AG10803 (cell line): Measurements from ENCODE around the gene IFNGR2.
A peak's percentile ranks its signal among the peaks of the same experiment; 100 is the strongest.

Experiments used
- DNase-seq: peaks from one replicate; pipeline ENCODE4 v3.0.0; 2010; ENCODE audit warnings: low read depth
- H3K4me3 ChIP-seq: 2 replicates; pipeline ENCODE4 v1.5.1; 2011; ENCODE audit warnings: mild to moderate bottlenecking, low read length, control low read depth
- TF ChIP-seq, protein P1 (sequence below): conservative IDR thresholded peaks from 2 replicates; pipeline ENCODE4 v1.5.1; 2011; ENCODE audit warnings: mild to moderate bottlenecking, low read length, control low read depth, inconsistent platforms

Gene IFNGR2

GRCh38 chr21:33369586-33369985 is 33.6 kb upstream of the IFNGR2 start:
- no peak overlapping the region for H3K4me3 ChIP-seq
- TF ChIP-seq, protein P1, sequence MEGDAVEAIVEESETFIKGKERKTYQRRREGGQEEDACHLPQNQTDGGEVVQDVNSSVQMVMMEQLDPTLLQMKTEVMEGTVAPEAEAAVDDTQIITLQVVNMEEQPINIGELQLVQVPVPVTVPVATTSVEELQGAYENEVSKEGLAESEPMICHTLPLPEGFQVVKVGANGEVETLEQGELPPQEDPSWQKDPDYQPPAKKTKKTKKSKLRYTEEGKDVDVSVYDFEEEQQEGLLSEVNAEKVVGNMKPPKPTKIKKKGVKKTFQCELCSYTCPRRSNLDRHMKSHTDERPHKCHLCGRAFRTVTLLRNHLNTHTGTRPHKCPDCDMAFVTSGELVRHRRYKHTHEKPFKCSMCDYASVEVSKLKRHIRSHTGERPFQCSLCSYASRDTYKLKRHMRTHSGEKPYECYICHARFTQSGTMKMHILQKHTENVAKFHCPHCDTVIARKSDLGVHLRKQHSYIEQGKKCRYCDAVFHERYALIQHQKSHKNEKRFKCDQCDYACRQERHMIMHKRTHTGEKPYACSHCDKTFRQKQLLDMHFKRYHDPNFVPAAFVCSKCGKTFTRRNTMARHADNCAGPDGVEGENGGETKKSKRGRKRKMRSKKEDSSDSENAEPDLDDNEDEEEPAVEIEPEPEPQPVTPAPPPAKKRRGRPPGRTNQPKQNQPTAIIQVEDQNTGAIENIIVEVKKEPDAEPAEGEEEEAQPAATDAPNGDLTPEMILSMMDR = no peak

GRCh38 chr21:33370305-33370704 is 32.9 kb upstream of the IFNGR2 start:
- H3K4me3 ChIP-seq = no peak overlapping the region
- DNase-seq = no peak
- TF ChIP-seq, protein P1 = no peak

More at GRCh38 chr21:33369586-33369985, 33.6 kb upstream of the IFNGR2 start:
- DNase-seq = no peak

DNA sequence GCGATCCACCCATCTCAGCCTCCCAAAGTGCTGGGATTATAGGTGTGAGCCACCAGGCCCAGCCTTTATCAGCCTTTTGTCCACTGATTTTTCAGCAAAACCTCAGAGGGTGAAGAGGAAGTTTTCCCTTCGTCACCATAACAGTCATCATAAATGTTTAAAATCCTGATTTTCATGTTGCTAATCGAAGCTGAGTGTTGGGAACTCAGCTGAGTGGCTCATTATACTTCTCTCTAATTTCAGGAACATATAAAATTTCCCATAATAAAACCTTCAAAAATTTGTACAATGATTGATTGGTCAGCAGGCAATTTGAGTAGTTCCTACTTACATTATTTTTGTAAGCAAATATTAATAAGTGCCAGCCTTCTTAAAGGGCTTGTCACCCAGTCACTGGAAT is 31.8 kb upstream of the IFNGR2 start:
- no peak for DNase-seq
- TF ChIP-seq, protein P1 = no peak
- H3K4me3 ChIP-seq = no peak overlapping the region

DNA sequence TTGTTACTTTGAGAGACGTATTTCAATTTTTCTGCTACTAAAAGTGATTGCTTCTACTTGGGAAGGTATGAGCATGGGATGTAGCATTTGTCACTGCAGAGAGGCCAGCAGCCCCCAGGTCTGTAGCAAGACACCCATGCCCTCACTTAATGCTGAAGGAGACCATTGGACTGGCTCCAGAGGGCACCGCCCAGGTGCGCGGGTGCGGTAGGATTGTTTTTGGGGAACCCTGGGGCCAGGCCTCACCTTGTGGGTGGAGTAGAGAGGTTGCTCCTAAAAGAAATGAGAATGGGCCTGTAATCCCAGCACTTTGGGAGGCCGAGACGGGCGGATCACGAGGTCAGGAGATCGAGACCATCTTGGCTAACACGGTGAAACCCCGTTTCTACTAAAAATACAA is 30.6 kb upstream of the IFNGR2 start:
- DNase-seq = no peak
- H3K4me3 ChIP-seq = no peak overlapping the region
- TF ChIP-seq, protein P1 = no peak

- no peak overlapping the region for H3K4me3 ChIP-seq
- TF ChIP-seq, protein P1 = no peak
- DNase-seq = peak; percentile 40
Observed at GRCh38 chr21:33373451-33373850, 29.8 kb upstream of the IFNGR2 start.

DNA sequence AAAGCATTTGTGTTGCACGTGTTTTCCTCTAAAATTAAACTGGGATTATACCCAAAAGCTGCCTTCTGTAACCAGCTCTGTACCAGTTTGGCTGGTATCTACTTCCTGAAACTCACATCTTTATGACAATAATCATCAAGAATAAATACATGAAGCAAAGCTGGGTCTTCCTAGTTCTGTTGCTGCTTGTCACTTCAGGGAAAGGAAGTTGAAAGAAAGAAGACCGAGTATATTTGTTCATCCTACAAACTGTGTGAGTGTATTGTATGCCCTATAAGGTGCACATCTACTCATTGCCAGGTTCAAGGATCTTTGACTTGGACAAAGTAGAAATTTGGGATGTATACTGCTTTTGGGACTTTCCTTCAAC is 29.1 kb upstream of the IFNGR2 start:
- no peak overlapping the region for H3K4me3 ChIP-seq
- TF ChIP-seq, protein P1 = no peak
- DNase-seq = no peak

GRCh38 chr21:33374450-33375096 is 28.6 kb upstream of the IFNGR2 start:
- TF ChIP-seq, protein P1 = peak; percentile 70
- no peak overlapping the region for H3K4me3 ChIP-seq
- peak; percentile 64 for DNase-seq
